Ishikawa (cell line): Measurements from ENCODE around the gene HS6ST1.

Source experiments
- CEBPB ChIP-seq: IDR thresholded peaks from 2 replicates; pipeline ENCODE4 v1.6.1; 2012
- CREB1 ChIP-seq: IDR thresholded peaks from 2 replicates; pipeline ENCODE4 v1.6.1; 2012; ENCODE audit warnings: low read depth
- EGR1 ChIP-seq: IDR thresholded peaks from 2 replicates; pipeline ENCODE4 v1.6.1; 2012
- EP300 ChIP-seq: IDR thresholded peaks from 2 replicates; pipeline ENCODE4 v1.6.1; 2012; ENCODE audit warnings: borderline replicate concordance
- FOXM1 ChIP-seq: IDR thresholded peaks from 2 replicates; pipeline ENCODE4 v1.6.1; 2012; ENCODE audit warnings: low read depth, borderline replicate concordance
- MAX ChIP-seq: IDR thresholded peaks from 2 replicates; pipeline ENCODE4 v1.6.1; 2012
- NFIC ChIP-seq: IDR thresholded peaks from 2 replicates; pipeline ENCODE4 v1.6.1; 2012
- RAD21 ChIP-seq: IDR thresholded peaks from 2 replicates; pipeline ENCODE4 v1.6.1; 2012; ENCODE audit warnings: low read depth
- TAF1 ChIP-seq: IDR thresholded peaks from 2 replicates; pipeline ENCODE4 v1.6.1; 2012; ENCODE audit warnings: low read depth, mild to moderate bottlenecking
- TCF12 ChIP-seq: IDR thresholded peaks from 2 replicates; pipeline ENCODE4 v1.6.1; 2012; ENCODE audit warnings: low read depth
- TEAD4 ChIP-seq: IDR thresholded peaks from 2 replicates; pipeline ENCODE4 v1.6.1; 2012
- YY1 ChIP-seq: IDR thresholded peaks from 2 replicates; pipeline ENCODE4 v1.6.1; 2012; ENCODE audit warnings: low read depth
- ZBTB7A ChIP-seq: IDR thresholded peaks from 2 replicates; pipeline ENCODE4 v1.6.1; 2012; ENCODE audit warnings: low read depth
- TF ChIP-seq, protein P1 (sequence below): IDR thresholded peaks from 2 replicates; pipeline ENCODE4 v1.6.1; 2012
- TF ChIP-seq, protein P2 (sequence below): IDR thresholded peaks from 2 replicates; pipeline ENCODE4 v1.6.1; 2012; ENCODE audit warnings: low read depth, mild to moderate bottlenecking

HS6ST1 gene

DNA sequence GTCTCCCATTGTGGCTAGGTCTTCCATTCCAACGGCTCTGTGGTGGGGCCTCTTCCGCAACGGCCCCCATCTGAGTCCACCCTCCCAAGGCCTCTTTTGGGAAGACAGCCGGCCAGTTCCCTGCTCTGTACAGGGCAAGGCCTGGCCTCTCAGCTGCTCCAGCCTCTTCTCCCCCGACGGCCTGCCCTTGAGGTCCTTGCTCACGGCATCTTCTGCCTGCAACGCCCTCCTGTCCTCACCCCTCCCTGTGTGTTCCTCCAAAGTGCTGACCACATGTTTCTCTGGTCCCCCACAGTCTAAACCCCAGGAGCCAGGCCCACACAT, 16.0 kb downstream of the HS6ST1 start:
- TF ChIP-seq, protein P1, sequence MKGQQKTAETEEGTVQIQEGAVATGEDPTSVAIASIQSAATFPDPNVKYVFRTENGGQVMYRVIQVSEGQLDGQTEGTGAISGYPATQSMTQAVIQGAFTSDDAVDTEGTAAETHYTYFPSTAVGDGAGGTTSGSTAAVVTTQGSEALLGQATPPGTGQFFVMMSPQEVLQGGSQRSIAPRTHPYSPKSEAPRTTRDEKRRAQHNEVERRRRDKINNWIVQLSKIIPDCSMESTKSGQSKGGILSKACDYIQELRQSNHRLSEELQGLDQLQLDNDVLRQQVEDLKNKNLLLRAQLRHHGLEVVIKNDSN: no peak
- TF ChIP-seq TAF1: no peak
- TF ChIP-seq, protein P2, sequence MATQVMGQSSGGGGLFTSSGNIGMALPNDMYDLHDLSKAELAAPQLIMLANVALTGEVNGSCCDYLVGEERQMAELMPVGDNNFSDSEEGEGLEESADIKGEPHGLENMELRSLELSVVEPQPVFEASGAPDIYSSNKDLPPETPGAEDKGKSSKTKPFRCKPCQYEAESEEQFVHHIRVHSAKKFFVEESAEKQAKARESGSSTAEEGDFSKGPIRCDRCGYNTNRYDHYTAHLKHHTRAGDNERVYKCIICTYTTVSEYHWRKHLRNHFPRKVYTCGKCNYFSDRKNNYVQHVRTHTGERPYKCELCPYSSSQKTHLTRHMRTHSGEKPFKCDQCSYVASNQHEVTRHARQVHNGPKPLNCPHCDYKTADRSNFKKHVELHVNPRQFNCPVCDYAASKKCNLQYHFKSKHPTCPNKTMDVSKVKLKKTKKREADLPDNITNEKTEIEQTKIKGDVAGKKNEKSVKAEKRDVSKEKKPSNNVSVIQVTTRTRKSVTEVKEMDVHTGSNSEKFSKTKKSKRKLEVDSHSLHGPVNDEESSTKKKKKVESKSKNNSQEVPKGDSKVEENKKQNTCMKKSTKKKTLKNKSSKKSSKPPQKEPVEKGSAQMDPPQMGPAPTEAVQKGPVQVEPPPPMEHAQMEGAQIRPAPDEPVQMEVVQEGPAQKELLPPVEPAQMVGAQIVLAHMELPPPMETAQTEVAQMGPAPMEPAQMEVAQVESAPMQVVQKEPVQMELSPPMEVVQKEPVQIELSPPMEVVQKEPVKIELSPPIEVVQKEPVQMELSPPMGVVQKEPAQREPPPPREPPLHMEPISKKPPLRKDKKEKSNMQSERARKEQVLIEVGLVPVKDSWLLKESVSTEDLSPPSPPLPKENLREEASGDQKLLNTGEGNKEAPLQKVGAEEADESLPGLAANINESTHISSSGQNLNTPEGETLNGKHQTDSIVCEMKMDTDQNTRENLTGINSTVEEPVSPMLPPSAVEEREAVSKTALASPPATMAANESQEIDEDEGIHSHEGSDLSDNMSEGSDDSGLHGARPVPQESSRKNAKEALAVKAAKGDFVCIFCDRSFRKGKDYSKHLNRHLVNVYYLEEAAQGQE: no peak
- no peak for TF ChIP-seq ZBTB7A
- no peak for TF ChIP-seq RAD21
- TF ChIP-seq CREB1: no peak

DNA sequence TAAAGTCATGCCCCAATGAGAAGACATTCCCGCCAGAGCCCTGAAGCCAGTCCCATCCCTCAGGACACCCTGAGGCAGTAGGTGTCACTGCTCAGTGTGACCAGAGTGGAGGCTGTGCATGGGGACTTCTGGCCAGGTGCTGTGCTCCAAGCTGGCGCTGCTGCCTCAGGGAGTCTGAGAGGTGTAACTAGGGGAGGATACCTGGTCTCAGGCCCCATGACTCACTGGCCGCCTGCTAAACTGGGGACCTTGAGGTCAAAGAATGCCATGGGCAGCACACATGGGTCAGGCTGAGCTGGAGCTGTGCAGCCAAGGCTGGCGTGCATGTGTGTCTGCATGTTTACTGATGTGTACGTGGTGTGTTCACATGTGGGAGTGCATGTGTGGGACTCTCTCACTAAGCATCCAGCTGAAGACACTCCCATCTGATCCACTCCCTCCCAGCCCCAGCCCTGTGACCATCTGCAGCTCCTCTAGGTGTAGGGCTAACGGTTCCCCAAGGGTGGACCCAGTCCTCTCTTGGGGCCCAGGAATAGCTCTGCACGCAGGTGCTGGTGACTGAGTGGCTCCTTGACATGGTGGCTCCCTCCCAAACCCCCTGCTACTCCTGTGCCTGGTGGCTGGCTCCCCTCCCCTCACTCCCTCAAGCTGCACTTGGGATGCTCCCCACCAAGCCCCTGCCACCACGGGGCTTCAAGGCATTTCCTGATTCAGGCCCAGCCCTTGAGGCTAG, 16.5 kb downstream of the HS6ST1 start:
- TF ChIP-seq TAF1: no peak
- no peak for TF ChIP-seq CREB1
- no peak for TF ChIP-seq EGR1
- TF ChIP-seq, protein P2: no peak
- TF ChIP-seq CEBPB: no peak
- no peak for TF ChIP-seq EP300
- TF ChIP-seq FOXM1: no peak
- TF ChIP-seq NFIC: no peak
- TF ChIP-seq, protein P1: no peak
- TF ChIP-seq TEAD4: no peak
- no peak for TF ChIP-seq TCF12
- TF ChIP-seq YY1: no peak
- no peak for TF ChIP-seq MAX

GRCh38 chr2:128301501-128301966, 17.1 kb downstream of the HS6ST1 start:
- TF ChIP-seq RAD21 (no peak), TEAD4 (no peak), CEBPB (no peak), TCF12 (no peak), ZBTB7A (no peak), TAF1 (no peak), EGR1 (no peak), NFIC (no peak), CREB1 (no peak), MAX (no peak), EP300 (no peak), FOXM1 (no peak)
- TF ChIP-seq, protein P2: no peak

GRCh38 chr2:128301021-128301420, 17.6 kb downstream of the HS6ST1 start:
- TF ChIP-seq TAF1 (no peak), NFIC (no peak), CEBPB (no peak), YY1 (no peak)
- TF ChIP-seq, protein P1: no peak
- TF ChIP-seq, protein P2: no peak
